Lower lobe of right lung (tissue), 2 donors: ENCODE results near the gene NDUFV1. TPM values are rescaled to one million over a fixed set of nuclear protein-coding genes. Genes with fewer than 3 reads are reported as not detected.
A peak's percentile ranks its signal among the peaks of the same experiment; 100 is the strongest.

ENCODE experiments used
- ATAC-seq, 2 donors: fragments of 200-7000 bp; cut with Tn5 transposase; one replicate each; pipeline ENCODE4 v1.9.1; 2020 to 2022; ENCODE audit warnings: mild to moderate bottlenecking in 2 of 2, moderate library complexity in 2 of 2
- DNase-seq: peaks from one replicate; pipeline ENCODE4 v3.0.0-alpha.2; 2020
- H3K27ac ChIP-seq: fragments of 200-600 bp; one replicate; pipeline ENCODE4 v1.8.0; 2022
- H3K27me3 ChIP-seq: fragments of 200-600 bp; one replicate; pipeline ENCODE4 v1.8.0; 2022; ENCODE audit warnings: low read depth
- H3K36me3 ChIP-seq: fragments of 200-600 bp; one replicate; pipeline ENCODE4 v1.8.0; 2022; ENCODE audit warnings: mild to moderate bottlenecking
- H3K4me1 ChIP-seq: fragments of 200-600 bp; one replicate; pipeline ENCODE4 v1.8.0; 2022
- H3K4me3 ChIP-seq: fragments of 200-600 bp; one replicate; pipeline ENCODE4 v1.8.0; 2022; ENCODE audit warnings: mild to moderate bottlenecking
- H3K9me3 ChIP-seq: fragments of 200-600 bp; one replicate; pipeline ENCODE4 v1.8.0; 2022
- CTCF ChIP-seq: fragments of 200-600 bp; IDR thresholded peaks from one replicate; pipeline ENCODE4 v1.8.0; 2022; ENCODE audit warnings: antibody characterized with exemption, mild to moderate bottlenecking
- intact Hi-C: fragments of 100-400 bp; cut with DNase I; formaldehyde crosslinking; loops from one replicate; pipeline ENCODE4 v1.11.0; 2022
- total RNA-seq: library from RNA; stranded (reverse); fragmentation: NEBNext Ultra II Directional; extraction: Animal tissue kit (Norgen Biotek cat#: 25700); gene quantifications from one replicate; pipeline ENCODE4 v1.2.1, GENCODE V29; 2021
- donor health status: DM: no; HTN: yes; CAD: no; lungs with severe emphysema.

The NDUFV1 gene
- total RNA-seq, 1 donor from 2014 or later: 143 TPM

- peak; percentile 55 for DNase-seq
- no peaks in the 10 kb centered on the region for H3K27me3 ChIP-seq
- peak in 1 of 2 donors; percentile 63 for ATAC-seq
- peaks cover 27% of the 10 kb centered on the region for H3K36me3 ChIP-seq
- intact Hi-C loops: no loop called here
- no peaks in the 10 kb centered on the region for H3K9me3 ChIP-seq
- peaks cover 19% of the 10 kb centered on the region for H3K4me1 ChIP-seq
- TF ChIP-seq CTCF: no peak
- peak overlapping the region; percentile 91 for H3K27ac ChIP-seq
- peak overlapping the region; percentile 99 for H3K4me3 ChIP-seq
These were observed 644 bp upstream of the NDUFV1 start for GRCh38 chr11:67606093-67606491.

- no peaks in the 10 kb centered on the region for H3K27me3 ChIP-seq
- H3K4me3 ChIP-seq: peak overlapping the region; percentile 99
- intact Hi-C loops: no loop called here
- no peaks in the 10 kb centered on the region for H3K9me3 ChIP-seq
- no peak for DNase-seq
- H3K27ac ChIP-seq: peak overlapping the region; percentile 91
- no peak for TF ChIP-seq CTCF
- H3K4me1 ChIP-seq: peaks cover 19% of the 10 kb centered on the region
- H3K36me3 ChIP-seq: peaks cover 41% of the 10 kb centered on the region
- no peak for ATAC-seq
These were observed 771 bp downstream of the NDUFV1 start for GRCh38 chr11:67607507-67607906.

GRCh38 chr11:67608486-67608885, 1.8 kb downstream of the NDUFV1 start:
- Histone ChIP-seq H3K27me3 (no peaks in the 10 kb centered on the region), H3K27ac (no peak overlapping the region), H3K4me1 (peaks cover 20% of the 10 kb centered on the region), H3K36me3 (peaks cover 48% of the 10 kb centered on the region), H3K9me3 (no peaks in the 10 kb centered on the region), H3K4me3 (no peak overlapping the region)
- TF ChIP-seq CTCF: no peak
- no peak for ATAC-seq
- intact Hi-C loops: no loop called here
- no peak for DNase-seq

GRCh38 chr11:67609316-67609715, 2.6 kb downstream of the NDUFV1 start:
- Histone ChIP-seq H3K4me3 (no peak overlapping the region), H3K9me3 (no peaks in the 10 kb centered on the region), H3K36me3 (peaks cover 48% of the 10 kb centered on the region), H3K27ac (no peak overlapping the region), H3K27me3 (no peaks in the 10 kb centered on the region), H3K4me1 (peaks cover 28% of the 10 kb centered on the region)
- no peak for DNase-seq
- ATAC-seq: no peak
- intact Hi-C loops: no loop called here
- TF ChIP-seq CTCF: no peak

- H3K9me3 ChIP-seq: no peaks in the 10 kb centered on the region
- DNase-seq: no peak
- TF ChIP-seq CTCF: no peak
- no peak for ATAC-seq
- H3K27me3 ChIP-seq: no peaks in the 10 kb centered on the region
- intact Hi-C loops: no loop called here
- no peak overlapping the region for H3K4me3 ChIP-seq
- H3K36me3 ChIP-seq: peaks cover 48% of the 10 kb centered on the region
- H3K4me1 ChIP-seq: peaks cover 33% of the 10 kb centered on the region
- no peak overlapping the region for H3K27ac ChIP-seq
These were observed 3.6 kb downstream of the NDUFV1 start for GRCh38 chr11:67610302-67610868.
